K562 (cell line): ENCODE measurements around the gene FAM217B. TPM values are rescaled to one million over a fixed set of nuclear protein-coding genes. Genes with fewer than 3 reads are reported as not detected.

Source experiments
- CBX1 ChIP-seq: sonication (generic); IDR thresholded peaks from 2 replicates; pipeline ENCODE4 v1.6.1; 2016; ENCODE audit warnings: antibody characterized with exemption, low read depth, mild to moderate bottlenecking
- DIDO1 ChIP-seq: fragments of 450-650 bp; IDR thresholded peaks from 2 replicates; pipeline ENCODE4 v1.6.1; 2016; ENCODE audit warnings: low read depth, missing biosample characterization, missing genetic modification characterization
- HDAC3 ChIP-seq: fragments of 450-650 bp; IDR thresholded peaks from 2 replicates; pipeline ENCODE4 v1.6.1; 2018; ENCODE audit warnings: borderline replicate concordance, mild to moderate bottlenecking, moderate library complexity; ENCODE audit not compliant: partially characterized antibody
- HSF4 ChIP-seq: fragments of 250-450 bp; sonication (Bioruptor Pico); IDR thresholded peaks from 2 replicates; pipeline ENCODE4 v2.1.2; 2022; ENCODE audit warnings: mild to moderate bottlenecking, moderate library complexity, borderline replicate concordance
- IFI16 ChIP-seq: fragments of 250-450 bp; sonication (Bioruptor Pico); IDR thresholded peaks from 2 replicates; pipeline ENCODE4 v2.1.2; 2022; ENCODE audit warnings: mild to moderate bottlenecking, inconsistent platforms
- PHB ChIP-seq: fragments of 250-450 bp; sonication (Bioruptor Pico); IDR thresholded peaks from 2 replicates; pipeline ENCODE4 v1.5.0; 2021
- PHF8 ChIP-seq: fragments of 200-600 bp; sonication (generic); IDR thresholded peaks from 2 replicates; pipeline ENCODE4 v1.6.1; 2012; ENCODE audit warnings: mixed run types, mild to moderate bottlenecking, inconsistent platforms, low read length, moderate library complexity, borderline replicate concordance
- RBM15 ChIP-seq: fragments of 200-400 bp; formaldehyde crosslinking; IDR thresholded peaks from 2 replicates; pipeline ENCODE4 v1.6.1; 2018; ENCODE audit warnings: mild to moderate bottlenecking, low read length, moderate library complexity; ENCODE audit not compliant: insufficient read depth
- SIN3A ChIP-seq, 2 experiments: fragments of 150-350 bp in 1 of 2; IDR thresholded peaks; 2 replicates each; pipeline ENCODE4 v1.6.1; 2011 to 2016; ENCODE audit warnings: borderline replicate concordance in 2 of 2, low read depth in 2 of 2, low read length in 2 of 2, mild to moderate bottlenecking in 2 of 2, moderate library complexity in 2 of 2; ENCODE audit not compliant: control insufficient read depth in 1 of 2
- SIN3B ChIP-seq: fragments of 450-650 bp; IDR thresholded peaks from 2 replicates; pipeline ENCODE4 v1.6.1; 2017; ENCODE audit warnings: low read depth, mild to moderate bottlenecking, moderate library complexity
- ZNF239 ChIP-seq: fragments of 250-450 bp; sonication (Bioruptor Pico); IDR thresholded peaks from 2 replicates; pipeline ENCODE4 v1.4.0; 2020; ENCODE audit warnings: mild to moderate bottlenecking
- ZNF695 ChIP-seq: fragments of 450-650 bp; formaldehyde crosslinking; IDR thresholded peaks from 2 replicates; pipeline ENCODE4 v1.4.0; 2020; ENCODE audit warnings: mild to moderate bottlenecking, moderate library complexity
- polyA plus RNA-seq, 8 experiments: library from polyadenylated mRNA; depleted of rRNA in 4 of 8; stranded (reverse) in 5 of 8; unstranded in 3 of 8; fragments of >200 nt; fragmentation: Nextera tagmentation in 2 of 8; fragmentation: Illumina TruSeq in 1 of 8; extraction: Ambion mirVana in 2 of 8; extraction: Trizol in 1 of 8; gene quantifications; 2 replicates each; pipeline versions ENCODE4 v1.2.1 to v1.2.3, GENCODE V29; 2011 to 2014; ENCODE audit warnings: inconsistent platforms in 1 of 8, missing spikeins in 1 of 8
- total RNA-seq, 7 experiments: library from RNA; depleted of rRNA in 6 of 7; stranded (reverse); fragments of >200 nt in 6 of 7; fragmentation: Illumina TruSeq in 2 of 7; extraction: Trizol in 2 of 7; gene quantifications; 2 replicates each; pipeline versions ENCODE4 v1.2.1 to v1.2.3, GENCODE V29; 2011 to 2021; ENCODE audit warnings: low replicate concordance in 1 of 7
- TF ChIP-seq, protein P1 (sequence below): sonication (generic); formaldehyde crosslinking; IDR thresholded peaks from 2 replicates; pipeline ENCODE4 v1.8.0; 2022; ENCODE audit warnings: mild to moderate bottlenecking, missing genetic modification reagents
- TF ChIP-seq, protein P2 (sequence below), 2 experiments: fragments of 150-350 bp in 1 of 2; IDR thresholded peaks; 2 replicates each; pipeline ENCODE4 v1.6.1; 2012 to 2016; ENCODE audit warnings: low read depth in 2 of 2, low read length in 2 of 2, mild to moderate bottlenecking in 1 of 2, moderate library complexity in 1 of 2
- TF ChIP-seq, protein P3 (sequence below): IDR thresholded peaks from 3 replicates; pipeline ENCODE4 v1.6.1; 2011; ENCODE audit warnings: borderline replicate concordance, mild to moderate bottlenecking; ENCODE audit not compliant: insufficient read length, insufficient read depth
- TF ChIP-seq, protein P4 (sequence below), 2 experiments: fragments of 250-450 bp in 1 of 2; fragments of 450-650 bp in 1 of 2; sonication (Bioruptor Pico) in 1 of 2; IDR thresholded peaks; 2 replicates each; pipeline versions ENCODE4 v1.6.1 to v1.8.0; 2016 to 2021; ENCODE audit warnings: mild to moderate bottlenecking in 2 of 2, moderate library complexity in 2 of 2, missing compliant biosample characterization in 1 of 2, missing genetic modification characterization in 1 of 2

FAM217B gene
- total and polyA plus RNA-seq, 9 of the 15 experiments (the other 6 are each of a cell fraction or from before 2014, with no cell fraction given): 4.8 to 11.4 (median 6.9) TPM

- TF ChIP-seq ZNF239 (CRISPR knock-in tag): no peak
- TF ChIP-seq HDAC3: no peak
- TF ChIP-seq, protein P1, sequence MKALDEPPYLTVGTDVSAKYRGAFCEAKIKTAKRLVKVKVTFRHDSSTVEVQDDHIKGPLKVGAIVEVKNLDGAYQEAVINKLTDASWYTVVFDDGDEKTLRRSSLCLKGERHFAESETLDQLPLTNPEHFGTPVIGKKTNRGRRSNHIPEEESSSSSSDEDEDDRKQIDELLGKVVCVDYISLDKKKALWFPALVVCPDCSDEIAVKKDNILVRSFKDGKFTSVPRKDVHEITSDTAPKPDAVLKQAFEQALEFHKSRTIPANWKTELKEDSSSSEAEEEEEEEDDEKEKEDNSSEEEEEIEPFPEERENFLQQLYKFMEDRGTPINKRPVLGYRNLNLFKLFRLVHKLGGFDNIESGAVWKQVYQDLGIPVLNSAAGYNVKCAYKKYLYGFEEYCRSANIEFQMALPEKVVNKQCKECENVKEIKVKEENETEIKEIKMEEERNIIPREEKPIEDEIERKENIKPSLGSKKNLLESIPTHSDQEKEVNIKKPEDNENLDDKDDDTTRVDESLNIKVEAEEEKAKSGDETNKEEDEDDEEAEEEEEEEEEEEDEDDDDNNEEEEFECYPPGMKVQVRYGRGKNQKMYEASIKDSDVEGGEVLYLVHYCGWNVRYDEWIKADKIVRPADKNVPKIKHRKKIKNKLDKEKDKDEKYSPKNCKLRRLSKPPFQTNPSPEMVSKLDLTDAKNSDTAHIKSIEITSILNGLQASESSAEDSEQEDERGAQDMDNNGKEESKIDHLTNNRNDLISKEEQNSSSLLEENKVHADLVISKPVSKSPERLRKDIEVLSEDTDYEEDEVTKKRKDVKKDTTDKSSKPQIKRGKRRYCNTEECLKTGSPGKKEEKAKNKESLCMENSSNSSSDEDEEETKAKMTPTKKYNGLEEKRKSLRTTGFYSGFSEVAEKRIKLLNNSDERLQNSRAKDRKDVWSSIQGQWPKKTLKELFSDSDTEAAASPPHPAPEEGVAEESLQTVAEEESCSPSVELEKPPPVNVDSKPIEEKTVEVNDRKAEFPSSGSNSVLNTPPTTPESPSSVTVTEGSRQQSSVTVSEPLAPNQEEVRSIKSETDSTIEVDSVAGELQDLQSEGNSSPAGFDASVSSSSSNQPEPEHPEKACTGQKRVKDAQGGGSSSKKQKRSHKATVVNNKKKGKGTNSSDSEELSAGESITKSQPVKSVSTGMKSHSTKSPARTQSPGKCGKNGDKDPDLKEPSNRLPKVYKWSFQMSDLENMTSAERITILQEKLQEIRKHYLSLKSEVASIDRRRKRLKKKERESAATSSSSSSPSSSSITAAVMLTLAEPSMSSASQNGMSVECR: no peak
- TF ChIP-seq, protein P2, sequence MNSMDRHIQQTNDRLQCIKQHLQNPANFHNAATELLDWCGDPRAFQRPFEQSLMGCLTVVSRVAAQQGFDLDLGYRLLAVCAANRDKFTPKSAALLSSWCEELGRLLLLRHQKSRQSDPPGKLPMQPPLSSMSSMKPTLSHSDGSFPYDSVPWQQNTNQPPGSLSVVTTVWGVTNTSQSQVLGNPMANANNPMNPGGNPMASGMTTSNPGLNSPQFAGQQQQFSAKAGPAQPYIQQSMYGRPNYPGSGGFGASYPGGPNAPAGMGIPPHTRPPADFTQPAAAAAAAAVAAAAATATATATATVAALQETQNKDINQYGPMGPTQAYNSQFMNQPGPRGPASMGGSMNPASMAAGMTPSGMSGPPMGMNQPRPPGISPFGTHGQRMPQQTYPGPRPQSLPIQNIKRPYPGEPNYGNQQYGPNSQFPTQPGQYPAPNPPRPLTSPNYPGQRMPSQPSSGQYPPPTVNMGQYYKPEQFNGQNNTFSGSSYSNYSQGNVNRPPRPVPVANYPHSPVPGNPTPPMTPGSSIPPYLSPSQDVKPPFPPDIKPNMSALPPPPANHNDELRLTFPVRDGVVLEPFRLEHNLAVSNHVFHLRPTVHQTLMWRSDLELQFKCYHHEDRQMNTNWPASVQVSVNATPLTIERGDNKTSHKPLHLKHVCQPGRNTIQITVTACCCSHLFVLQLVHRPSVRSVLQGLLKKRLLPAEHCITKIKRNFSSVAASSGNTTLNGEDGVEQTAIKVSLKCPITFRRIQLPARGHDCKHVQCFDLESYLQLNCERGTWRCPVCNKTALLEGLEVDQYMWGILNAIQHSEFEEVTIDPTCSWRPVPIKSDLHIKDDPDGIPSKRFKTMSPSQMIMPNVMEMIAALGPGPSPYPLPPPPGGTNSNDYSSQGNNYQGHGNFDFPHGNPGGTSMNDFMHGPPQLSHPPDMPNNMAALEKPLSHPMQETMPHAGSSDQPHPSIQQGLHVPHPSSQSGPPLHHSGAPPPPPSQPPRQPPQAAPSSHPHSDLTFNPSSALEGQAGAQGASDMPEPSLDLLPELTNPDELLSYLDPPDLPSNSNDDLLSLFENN (IDR thresholded peaks at IDR 0.05; ENCODE audit: low read depth in 2 of 2, low read length in 2 of 2): no peak
- 0 out of 4 replicates have a peak, but pooled peaks of 1 of the 2 experiments have one; percentile 29 for TF ChIP-seq SIN3A (IDR thresholded peaks at IDR 0.05; ENCODE audit: borderline replicate concordance in 2 of 2, control insufficient read depth in 1 of 2, low read depth in 2 of 2, low read length in 2 of 2)
- TF ChIP-seq CBX1: 0 out of 2 replicates have a peak, but pooled peaks have one; percentile 7
- no peak for TF ChIP-seq IFI16 (CRISPR knock-in tag)
- TF ChIP-seq ZNF695 (CRISPR knock-in tag): no peak
- peak; percentile 98 for TF ChIP-seq PHF8
- TF ChIP-seq, protein P3, sequence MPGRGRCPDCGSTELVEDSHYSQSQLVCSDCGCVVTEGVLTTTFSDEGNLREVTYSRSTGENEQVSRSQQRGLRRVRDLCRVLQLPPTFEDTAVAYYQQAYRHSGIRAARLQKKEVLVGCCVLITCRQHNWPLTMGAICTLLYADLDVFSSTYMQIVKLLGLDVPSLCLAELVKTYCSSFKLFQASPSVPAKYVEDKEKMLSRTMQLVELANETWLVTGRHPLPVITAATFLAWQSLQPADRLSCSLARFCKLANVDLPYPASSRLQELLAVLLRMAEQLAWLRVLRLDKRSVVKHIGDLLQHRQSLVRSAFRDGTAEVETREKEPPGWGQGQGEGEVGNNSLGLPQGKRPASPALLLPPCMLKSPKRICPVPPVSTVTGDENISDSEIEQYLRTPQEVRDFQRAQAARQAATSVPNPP: no peak
- TF ChIP-seq RBM15: no peak
- TF ChIP-seq, protein P4, sequence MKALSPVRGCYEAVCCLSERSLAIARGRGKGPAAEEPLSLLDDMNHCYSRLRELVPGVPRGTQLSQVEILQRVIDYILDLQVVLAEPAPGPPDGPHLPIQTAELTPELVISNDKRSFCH (CRISPR knock-in tag; IDR thresholded peaks at IDR 0.05): no peak
- TF ChIP-seq, protein P4 (tag; IDR thresholded peaks at IDR 0.05): peak; percentile 87; the same call in 1 of the 2 replicates
- peak; percentile 54; the same call in 1 of the 2 replicates for TF ChIP-seq SIN3B
- TF ChIP-seq DIDO1 (tag): no peak
- no peak for TF ChIP-seq PHB (CRISPR knock-in tag)
- no peak for TF ChIP-seq HSF4
Measured at GRCh38 chr20:59940129-59940955, at the start of gene FAM217B, which contains the start of gene PPP1R3D (continued).
